ENCODE results near the gene PHETA1. TPM values are rescaled to one million over a fixed set of nuclear protein-coding genes. Genes with fewer than 3 reads are reported as not detected.

Gene PHETA1
- total and polyA plus RNA-seq, 2 of the 13 experiments (the other 11 are each of a cell fraction or from before 2014, with no cell fraction given) = 11.3 to 20.8 TPM

DNA sequence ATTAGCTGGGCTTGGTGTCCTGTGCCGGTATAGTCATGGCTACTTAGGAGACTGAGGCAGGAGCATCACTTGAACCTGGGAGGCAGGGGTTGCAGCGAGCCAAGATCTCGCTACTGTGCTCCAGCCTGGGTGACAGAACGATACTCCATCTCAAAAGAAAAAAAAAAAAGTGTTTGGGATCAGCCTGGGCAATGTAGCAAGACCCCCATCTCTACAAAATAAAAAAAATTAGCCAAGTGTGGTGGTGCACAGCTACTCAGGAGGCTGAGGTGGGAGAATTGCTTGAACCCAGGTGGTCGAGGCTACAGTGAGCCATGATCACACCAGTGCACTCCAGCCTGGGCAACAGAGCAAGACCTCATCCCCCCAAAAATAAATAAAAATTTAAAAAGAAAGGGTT is 47.6 kb downstream of the PHETA1 start:
- FAIRE-seq = no peak
- TF ChIP-seq ATRX (CRISPR knock-in tag; IDR thresholded peaks at IDR 0.05; ENCODE audit: borderline replicate concordance) (no peak), FOXO1 (CRISPR knock-in tag; IDR thresholded peaks at IDR 0.05) (no peak), ZNF24 (IDR thresholded peaks at IDR 0.05) (no peak), ZNF33A (CRISPR knock-in tag; IDR thresholded peaks at IDR 0.05; ENCODE audit: borderline replicate concordance) (no peak), ZNF296 (CRISPR knock-in tag; conservative IDR thresholded peaks at IDR 0.05) (no peak), GFI1 (CRISPR knock-in tag; IDR thresholded peaks at IDR 0.05; ENCODE audit: borderline replicate concordance) (no peak), KAT8 (CRISPR knock-in tag; IDR thresholded peaks at IDR 0.05) (no peak), MIXL1 (CRISPR knock-in tag; IDR thresholded peaks at IDR 0.05) (no peak)
- TF ChIP-seq, protein P1, sequence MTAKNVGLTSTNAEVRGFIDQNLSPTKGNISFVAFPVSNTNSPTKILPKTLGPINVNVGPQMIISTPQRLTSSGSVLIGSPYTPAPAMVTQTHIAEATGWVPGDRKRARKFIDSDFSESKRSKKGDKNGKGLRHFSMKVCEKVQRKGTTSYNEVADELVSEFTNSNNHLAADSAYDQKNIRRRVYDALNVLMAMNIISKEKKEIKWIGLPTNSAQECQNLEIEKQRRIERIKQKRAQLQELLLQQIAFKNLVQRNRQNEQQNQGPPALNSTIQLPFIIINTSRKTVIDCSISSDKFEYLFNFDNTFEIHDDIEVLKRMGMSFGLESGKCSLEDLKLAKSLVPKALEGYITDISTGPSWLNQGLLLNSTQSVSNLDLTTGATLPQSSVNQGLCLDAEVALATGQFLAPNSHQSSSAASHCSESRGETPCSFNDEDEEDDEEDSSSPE (CRISPR knock-in tag; IDR thresholded peaks at IDR 0.05) = no peak
- TF ChIP-seq, protein P2, sequence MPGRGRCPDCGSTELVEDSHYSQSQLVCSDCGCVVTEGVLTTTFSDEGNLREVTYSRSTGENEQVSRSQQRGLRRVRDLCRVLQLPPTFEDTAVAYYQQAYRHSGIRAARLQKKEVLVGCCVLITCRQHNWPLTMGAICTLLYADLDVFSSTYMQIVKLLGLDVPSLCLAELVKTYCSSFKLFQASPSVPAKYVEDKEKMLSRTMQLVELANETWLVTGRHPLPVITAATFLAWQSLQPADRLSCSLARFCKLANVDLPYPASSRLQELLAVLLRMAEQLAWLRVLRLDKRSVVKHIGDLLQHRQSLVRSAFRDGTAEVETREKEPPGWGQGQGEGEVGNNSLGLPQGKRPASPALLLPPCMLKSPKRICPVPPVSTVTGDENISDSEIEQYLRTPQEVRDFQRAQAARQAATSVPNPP (CRISPR knock-in tag; IDR thresholded peaks at IDR 0.05) = no peak
- TF ChIP-seq, protein P3, sequence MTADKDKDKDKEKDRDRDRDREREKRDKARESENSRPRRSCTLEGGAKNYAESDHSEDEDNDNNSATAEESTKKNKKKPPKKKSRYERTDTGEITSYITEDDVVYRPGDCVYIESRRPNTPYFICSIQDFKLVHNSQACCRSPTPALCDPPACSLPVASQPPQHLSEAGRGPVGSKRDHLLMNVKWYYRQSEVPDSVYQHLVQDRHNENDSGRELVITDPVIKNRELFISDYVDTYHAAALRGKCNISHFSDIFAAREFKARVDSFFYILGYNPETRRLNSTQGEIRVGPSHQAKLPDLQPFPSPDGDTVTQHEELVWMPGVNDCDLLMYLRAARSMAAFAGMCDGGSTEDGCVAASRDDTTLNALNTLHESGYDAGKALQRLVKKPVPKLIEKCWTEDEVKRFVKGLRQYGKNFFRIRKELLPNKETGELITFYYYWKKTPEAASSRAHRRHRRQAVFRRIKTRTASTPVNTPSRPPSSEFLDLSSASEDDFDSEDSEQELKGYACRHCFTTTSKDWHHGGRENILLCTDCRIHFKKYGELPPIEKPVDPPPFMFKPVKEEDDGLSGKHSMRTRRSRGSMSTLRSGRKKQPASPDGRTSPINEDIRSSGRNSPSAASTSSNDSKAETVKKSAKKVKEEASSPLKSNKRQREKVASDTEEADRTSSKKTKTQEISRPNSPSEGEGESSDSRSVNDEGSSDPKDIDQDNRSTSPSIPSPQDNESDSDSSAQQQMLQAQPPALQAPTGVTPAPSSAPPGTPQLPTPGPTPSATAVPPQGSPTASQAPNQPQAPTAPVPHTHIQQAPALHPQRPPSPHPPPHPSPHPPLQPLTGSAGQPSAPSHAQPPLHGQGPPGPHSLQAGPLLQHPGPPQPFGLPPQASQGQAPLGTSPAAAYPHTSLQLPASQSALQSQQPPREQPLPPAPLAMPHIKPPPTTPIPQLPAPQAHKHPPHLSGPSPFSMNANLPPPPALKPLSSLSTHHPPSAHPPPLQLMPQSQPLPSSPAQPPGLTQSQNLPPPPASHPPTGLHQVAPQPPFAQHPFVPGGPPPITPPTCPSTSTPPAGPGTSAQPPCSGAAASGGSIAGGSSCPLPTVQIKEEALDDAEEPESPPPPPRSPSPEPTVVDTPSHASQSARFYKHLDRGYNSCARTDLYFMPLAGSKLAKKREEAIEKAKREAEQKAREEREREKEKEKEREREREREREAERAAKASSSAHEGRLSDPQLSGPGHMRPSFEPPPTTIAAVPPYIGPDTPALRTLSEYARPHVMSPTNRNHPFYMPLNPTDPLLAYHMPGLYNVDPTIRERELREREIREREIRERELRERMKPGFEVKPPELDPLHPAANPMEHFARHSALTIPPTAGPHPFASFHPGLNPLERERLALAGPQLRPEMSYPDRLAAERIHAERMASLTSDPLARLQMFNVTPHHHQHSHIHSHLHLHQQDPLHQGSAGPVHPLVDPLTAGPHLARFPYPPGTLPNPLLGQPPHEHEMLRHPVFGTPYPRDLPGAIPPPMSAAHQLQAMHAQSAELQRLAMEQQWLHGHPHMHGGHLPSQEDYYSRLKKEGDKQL (CRISPR knock-in tag; IDR thresholded peaks at IDR 0.05; ENCODE audit: low read depth) = no peak
- TF ChIP-seq, protein P4, sequence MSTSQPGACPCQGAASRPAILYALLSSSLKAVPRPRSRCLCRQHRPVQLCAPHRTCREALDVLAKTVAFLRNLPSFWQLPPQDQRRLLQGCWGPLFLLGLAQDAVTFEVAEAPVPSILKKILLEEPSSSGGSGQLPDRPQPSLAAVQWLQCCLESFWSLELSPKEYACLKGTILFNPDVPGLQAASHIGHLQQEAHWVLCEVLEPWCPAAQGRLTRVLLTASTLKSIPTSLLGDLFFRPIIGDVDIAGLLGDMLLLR (CRISPR knock-in tag; IDR thresholded peaks at IDR 0.05) = no peak

More for the DNA sequence above, 47.6 kb downstream of the PHETA1 start:
- in situ Hi-C loops (cut with HindIII; ENCODE audit: extremely low pct_ligation_motif_present, low pct_unique_long_range_greater_than_20kb) = no loop called here
- H3K4me2 ChIP-seq (ENCODE audit: low read depth, low read length) = no peak overlapping the region
- no peaks in the 10 kb centered on the region; a peak in 1 of 5 replicates for H3K27me3 ChIP-seq (ENCODE audit: control insufficient read depth in 1 of 2, insufficient read depth in 2 of 2, low read length in 2 of 2)
- H3K27ac ChIP-seq (ENCODE audit: extremely low read length, insufficient read depth, low read length) = no peak overlapping the region
- no peak overlapping the region for H2AFZ ChIP-seq (ENCODE audit: low read length)
- H3K79me2 ChIP-seq (ENCODE audit: insufficient read depth, low read length) = no peaks in the 10 kb centered on the region
- ChIA-PET CTCF (ENCODE audit: low intra/inter-chr PET ratio, low total read pairs) (no interaction called here), POLR2A (no interaction called here)
- no peaks in the 10 kb centered on the region for H4K20me1 ChIP-seq (ENCODE audit: insufficient read depth, low read length)
- intact Hi-C loops (cut with micrococcal nuclease; ENCODE audit: unreplicated experiment) = no loop called here
- DNase-seq (ENCODE audit: low spot score) (no peak), ATAC-seq (no peak)
- WGBS (ENCODE audit: low lambda C conversion rate) = 14% methylated on average over 5 of the region's 5 CpGs
- BruUV-seq (replicated peaks) = no TSS peak
- H3K9me3 ChIP-seq (ENCODE audit: low read length) = no peaks in the 10 kb centered on the region
- no peak overlapping the region for H3K4me3 ChIP-seq (replicated peaks in 1 of 3; ENCODE audit: insufficient read depth in 1 of 3, low read depth in 2 of 3, low read length in 3 of 3)
- H3K4me1 ChIP-seq (ENCODE audit: insufficient read depth, low read length) = no peaks in the 10 kb centered on the region
- H3K36me3 ChIP-seq (replicated peaks in 1 of 2; ENCODE audit: control insufficient read depth in 1 of 2, insufficient read depth in 2 of 2, low read length in 2 of 2) = no peaks in the 10 kb centered on the region
- H3K9ac ChIP-seq (ENCODE audit: insufficient read depth, low read depth, low read length) = no peak overlapping the region
